NOMO-1 treated with DMSO at 0.1 percent for 48 hours (cell line): ENCODE measurements around the gene SMIM27.

ENCODE experiments used
- DNase-seq: peaks from one replicate; lab custom pipeline; 2025; ENCODE audit not compliant: unreplicated experiment; lab: John Stamatoyannopoulos, UW

The SMIM27 gene

DNA sequence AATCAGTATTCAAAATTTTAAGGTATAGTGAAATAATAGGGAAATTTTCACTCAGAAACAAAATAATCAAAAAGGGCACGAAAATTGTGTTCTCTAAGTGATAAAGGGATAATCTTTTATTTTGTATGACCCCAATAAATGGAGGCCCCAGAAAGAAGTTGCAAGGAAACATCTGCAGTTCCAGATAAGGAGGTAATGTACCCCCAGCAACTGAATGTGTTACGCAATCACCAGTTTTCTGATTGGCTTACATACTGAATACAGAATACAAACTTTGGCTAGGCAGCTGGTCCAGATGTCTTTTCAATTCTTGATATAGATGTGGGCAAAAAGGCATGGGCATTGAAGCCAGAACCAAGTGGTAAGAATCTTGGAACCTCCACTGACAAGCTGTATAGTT, 2.0 kb downstream of the SMIM27 start:
- DNase-seq, result peak; percentile 11

GRCh38 chr9:32554591-32554990, 2.5 kb downstream of the SMIM27 start:
- DNase-seq, result no peak

DNA sequence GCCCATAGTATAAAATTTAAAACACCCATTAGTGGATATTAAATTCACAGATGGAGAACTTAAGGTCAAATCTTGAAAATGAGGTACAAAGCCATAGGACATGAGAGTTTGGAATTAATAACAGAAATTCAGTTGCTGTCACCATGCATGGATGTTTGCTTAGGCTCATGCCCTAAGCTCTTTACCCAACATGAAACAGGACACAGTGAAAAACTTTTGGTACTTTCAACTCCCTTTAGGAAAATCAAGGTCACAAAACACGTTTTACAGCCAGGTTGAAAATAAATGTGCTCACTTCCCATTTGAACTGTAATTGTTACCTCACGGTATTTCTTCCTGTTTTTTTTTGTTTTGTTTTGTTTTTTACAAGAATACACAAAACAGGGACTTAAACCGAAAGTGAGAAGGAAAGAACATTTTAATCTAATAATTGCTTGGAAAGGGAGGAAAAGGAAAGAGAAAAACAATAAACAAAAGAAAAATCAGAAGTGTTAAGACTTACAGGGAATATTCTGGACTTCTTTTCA, 6.3 kb downstream of the SMIM27 start:
- peak; percentile 27 for DNase-seq

- DNase-seq, result no peak
Measured at GRCh38 chr9:32565967-32566366, 13.8 kb downstream of the SMIM27 start.

DNA sequence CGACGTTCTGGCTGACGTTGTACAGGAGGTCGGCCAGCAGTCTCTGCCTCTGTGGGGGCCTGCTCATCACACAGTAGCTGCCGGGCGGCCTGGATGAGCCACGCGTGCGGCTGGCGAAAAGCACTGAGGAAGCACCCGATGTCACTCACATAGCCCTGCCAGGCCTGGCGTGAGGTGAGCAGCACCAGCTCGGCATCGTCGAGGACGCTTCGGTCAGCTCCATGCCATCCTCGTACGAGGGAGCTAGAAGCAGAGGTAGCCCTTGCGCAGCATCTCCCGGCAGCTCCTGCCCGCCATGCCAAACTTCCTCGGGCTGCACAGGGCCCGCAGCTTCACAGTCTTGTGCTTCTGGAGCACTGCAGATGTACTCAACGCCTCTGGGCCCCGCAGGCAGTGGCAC, 14.6 kb downstream of the SMIM27 start:
- DNase-seq, result no peak

GRCh38 chr9:32570262-32570661, 18.1 kb downstream of the SMIM27 start:
- no peak for DNase-seq

DNA sequence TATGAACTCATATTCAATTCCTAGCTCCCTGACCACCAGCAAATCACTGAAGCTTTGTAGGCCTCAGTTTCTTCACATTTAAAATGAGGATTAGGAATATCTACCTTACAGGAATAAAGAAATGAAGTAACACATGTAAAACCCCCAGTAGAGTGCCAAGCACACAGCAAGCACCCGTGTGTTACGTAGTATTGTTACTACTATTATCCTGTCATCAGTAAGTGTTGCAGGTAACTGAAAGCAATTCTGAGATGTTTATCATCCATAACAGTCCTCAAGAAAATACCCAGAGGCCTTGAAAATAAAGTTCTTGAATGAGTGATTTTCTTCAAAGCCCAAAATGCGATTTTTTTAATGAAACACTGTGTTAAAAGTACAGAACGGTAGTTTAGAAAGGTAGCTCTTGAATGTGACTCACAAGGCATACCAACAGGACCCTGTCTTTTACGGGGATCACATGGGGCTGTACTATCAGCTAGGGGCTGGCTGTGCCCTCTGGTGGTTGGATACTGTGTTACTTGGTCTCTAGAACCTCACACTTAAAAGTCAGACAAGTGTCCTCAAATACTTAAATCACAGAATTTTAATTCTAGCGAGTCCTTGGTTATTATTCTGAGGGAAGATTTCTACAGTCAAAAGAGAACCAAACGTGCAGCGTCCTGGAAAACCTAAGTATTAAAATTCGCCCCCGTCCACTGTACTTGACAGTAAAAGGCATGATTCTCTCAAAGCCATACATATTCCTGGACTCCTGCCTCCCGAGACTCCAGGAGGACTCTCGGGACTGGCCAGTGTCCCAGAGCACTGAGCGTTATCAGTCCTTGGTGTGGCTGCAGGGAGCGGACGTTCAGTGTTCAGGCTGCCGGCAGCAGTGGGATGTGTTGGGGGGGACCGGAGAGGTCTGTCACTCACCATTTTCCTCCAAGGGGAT, 20.1 kb downstream of the SMIM27 start:
- DNase-seq, result peak; percentile 82

DNA sequence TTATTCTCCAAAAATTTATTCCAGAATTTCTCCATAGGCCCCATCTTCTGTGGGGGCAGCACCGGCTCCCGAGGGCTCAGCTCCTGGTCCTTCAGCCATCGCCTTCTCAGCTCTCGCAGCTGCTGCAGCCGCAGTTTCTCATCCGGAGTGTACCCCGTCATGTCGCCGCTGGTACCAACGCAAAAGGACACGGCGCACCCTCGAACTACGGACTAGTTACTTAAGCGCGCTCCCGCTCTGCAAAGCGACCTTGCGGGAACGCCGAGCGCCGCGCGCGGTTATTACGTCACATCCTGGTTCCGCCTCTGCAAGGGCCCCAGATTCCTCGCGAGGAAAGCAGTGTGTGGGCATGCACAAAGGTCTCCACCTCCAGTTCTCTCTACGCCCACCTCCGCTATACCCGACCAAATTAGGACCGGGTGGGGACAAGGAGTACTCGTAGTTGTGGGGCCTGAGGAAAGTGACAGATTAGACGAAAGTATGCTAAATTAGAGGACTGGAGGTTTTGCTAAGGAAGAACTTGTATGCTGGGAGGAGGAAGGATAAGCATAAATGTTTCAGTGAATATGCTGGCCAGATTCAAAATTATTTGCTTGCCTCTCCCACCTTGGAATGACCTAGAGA, 20.9 kb downstream of the SMIM27 start, which contains the start of gene NDUFB6:
NDUFB6 (minus strand) TSS at position 260 of the 624 bp plus-strand sequence; CDS start at position 161, 99 bp downstream.
- DNase-seq, result peak; percentile 93

- no peak for DNase-seq
Measured at GRCh38 chr9:32573821-32574220, 21.7 kb downstream of the SMIM27 start.

DNA sequence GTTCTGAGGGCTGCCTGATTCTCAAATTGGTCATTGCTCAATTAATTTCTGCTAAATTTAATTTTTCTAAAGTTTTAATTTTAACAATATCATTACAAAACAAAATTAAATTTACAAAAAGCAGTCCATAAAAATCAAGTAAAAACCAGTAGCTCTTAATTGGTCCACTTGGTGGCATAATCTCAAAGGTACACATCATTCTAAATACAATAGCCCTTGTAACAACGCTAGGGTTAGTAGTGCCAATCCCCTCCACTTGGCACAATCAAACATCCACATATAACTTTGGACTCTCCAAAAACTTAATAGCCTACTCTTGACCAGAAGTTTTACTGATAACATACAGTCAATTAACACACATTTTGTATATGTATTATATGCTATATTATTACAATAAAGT, 22.7 kb downstream of the SMIM27 start:
- DNase-seq, result no peak

- no peak for DNase-seq
Measured at GRCh38 chr9:32577316-32577715, 25.2 kb downstream of the SMIM27 start.

DNA sequence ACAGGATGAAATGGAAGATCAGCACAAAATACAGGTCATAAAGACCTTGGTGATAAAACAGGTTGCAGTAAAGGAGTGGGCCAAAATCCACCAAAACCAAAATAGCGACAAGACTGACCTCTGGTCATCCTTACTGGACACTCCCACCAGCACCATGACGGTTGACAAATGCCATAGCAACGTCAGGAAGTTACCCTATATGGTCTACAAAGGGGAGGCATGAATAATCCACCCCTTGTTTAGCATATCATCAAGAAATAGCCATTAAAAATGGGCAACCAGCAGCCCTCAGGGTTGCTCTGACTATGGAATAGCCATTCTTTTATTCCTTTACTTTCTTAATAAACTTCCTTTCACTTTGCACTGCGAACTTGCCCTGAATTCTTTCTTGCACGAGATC, 26.8 kb downstream of the SMIM27 start:
- no peak for DNase-seq

DNA sequence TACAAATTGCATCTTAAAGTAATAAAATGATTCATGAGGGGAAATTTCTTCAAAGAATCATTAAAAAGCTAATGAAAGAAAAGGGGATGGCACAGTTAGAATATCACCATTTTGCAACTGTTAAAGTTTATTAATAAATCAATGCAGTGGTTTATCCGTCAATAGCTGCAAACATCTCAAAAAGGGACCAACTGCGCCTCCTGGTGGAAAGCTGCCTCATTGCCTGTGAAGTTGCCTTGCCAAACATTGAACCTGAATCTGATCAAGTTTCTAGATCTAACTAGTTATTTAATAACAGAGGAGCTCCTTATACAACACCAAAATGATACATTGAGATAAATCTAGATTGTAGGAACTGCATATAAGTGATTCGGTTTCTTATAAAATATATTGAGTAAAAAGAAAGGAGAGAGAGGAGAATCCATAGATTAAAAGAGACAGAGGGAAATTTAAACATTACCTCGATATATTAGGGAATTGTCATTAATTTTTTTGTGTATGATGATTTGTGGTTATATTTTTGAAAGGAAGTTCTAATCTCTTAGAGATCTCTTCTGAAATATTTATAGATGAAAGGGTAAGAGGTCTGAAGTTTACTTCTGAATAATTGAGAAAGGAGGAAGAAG, 27.7 kb downstream of the SMIM27 start:
- peak; percentile 31 for DNase-seq

DNA sequence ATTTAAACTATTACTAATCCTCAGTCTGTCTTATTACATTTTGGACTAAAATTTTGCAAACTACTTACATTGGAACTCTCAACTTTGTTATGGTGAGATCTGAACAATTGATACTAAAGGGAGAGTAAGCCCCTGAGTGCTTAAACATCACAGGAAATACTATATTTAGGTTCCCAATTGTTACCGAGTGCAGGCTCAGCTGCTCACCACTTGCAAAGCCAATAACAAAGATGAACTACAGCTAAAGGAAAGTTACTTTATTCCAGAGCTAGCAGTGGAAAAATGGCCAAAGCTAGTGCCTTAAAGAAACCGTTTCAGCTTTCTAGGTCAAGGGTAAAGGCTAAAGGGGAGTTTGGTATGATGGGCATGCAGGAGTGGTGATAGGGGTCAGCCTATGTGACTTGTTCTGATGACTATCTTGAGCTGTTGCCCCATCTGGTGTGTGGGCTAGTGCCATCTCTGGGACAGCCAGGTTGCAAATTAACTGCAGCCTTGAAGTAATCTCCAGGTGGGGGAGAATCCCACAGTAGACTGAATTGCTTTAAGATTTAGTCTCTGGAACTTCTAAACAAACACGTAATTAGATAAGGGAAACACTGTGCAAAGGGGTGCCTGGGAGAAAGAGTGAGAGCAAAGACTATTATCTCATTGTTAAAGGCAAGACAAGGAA, 28.6 kb downstream of the SMIM27 start:
- no peak for DNase-seq

GRCh38 chr9:32581512-32582143, 29.5 kb downstream of the SMIM27 start:
- DNase-seq, result peak; percentile 53

DNA sequence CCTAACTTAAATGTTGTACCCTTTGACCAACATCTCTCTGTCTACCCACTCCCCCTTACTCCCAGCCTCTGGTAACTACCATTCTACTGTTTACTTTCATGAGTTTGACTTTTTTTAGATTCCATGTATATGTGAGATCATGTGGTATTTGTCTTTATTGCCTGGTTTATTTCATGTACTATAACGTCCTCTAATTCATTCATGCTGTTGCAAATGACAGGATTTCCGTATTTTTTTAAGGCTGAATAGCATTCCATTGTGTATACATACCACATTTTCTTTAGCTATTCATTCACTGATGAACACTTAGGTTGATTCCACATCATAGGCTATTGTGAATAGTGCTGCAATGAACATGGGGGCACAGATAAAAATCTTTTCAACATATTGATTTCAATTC, 32.7 kb downstream of the SMIM27 start:
- no peak for DNase-seq

GRCh38 chr9:32587901-32588300, 35.8 kb downstream of the SMIM27 start:
- no peak for DNase-seq

- DNase-seq, result peak; percentile 51
Measured at GRCh38 chr9:32589083-32589723, 37.1 kb downstream of the SMIM27 start.

GRCh38 chr9:32590476-32590875, 38.3 kb downstream of the SMIM27 start:
- no peak for DNase-seq

DNA sequence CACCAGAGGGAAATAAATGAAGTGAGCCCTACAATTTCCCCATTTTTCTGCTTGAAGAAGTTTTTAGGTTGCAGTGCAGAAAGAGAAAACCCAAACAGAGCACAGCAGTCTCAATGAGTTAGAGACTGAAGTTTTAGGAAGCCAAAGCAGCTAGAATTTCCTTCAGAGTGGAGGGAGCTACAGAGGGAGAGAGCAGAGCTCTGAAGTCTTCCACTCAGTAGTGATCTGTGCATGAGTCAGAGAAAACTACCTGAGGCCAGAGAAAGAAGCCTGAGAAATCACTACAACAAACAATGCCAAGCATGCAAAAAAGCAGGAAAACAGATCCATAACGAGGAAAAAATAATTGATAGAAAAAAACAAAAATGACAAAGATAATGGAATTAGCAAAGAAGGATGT, 38.8 kb downstream of the SMIM27 start:
- DNase-seq, result no peak
